H9 (cell line): ENCODE measurements around the gene GJB4. TPM values are rescaled to one million over a fixed set of nuclear protein-coding genes. Genes with fewer than 3 reads are reported as not detected.

Experiments used
- DNase-seq: peaks from one replicate; pipeline ENCODE4 v3.0.0-alpha.2; 2017
- H2AFZ ChIP-seq: one replicate; pipeline ENCODE4 v1.6.1; 2013; ENCODE audit warnings: mild to moderate bottlenecking, low read length, control low read depth, moderate library complexity
- H2AK5ac ChIP-seq: 2 replicates; pipeline ENCODE4 v1.6.1; 2013; ENCODE audit warnings: low read length, control low read depth, mixed read lengths; ENCODE audit not compliant: insufficient read length
- H2BK120ac ChIP-seq: one replicate; pipeline ENCODE4 v1.6.1; 2013; ENCODE audit warnings: low read depth, mild to moderate bottlenecking, low read length, control low read depth, inconsistent platforms; ENCODE audit not compliant: poor library complexity, severe bottlenecking
- H2BK12ac ChIP-seq: 2 replicates; pipeline ENCODE4 v1.6.1; 2013; ENCODE audit warnings: low read length, control low read depth, mixed read lengths, low read depth; ENCODE audit not compliant: insufficient read length
- H2BK15ac ChIP-seq: 2 replicates; pipeline ENCODE4 v1.6.1; 2013; ENCODE audit warnings: low read depth, low read length, control low read depth
- H2BK20ac ChIP-seq: one replicate; pipeline ENCODE4 v1.6.1; 2013; ENCODE audit warnings: low read depth, mild to moderate bottlenecking, low read length, control low read depth, inconsistent platforms; ENCODE audit not compliant: poor library complexity, severe bottlenecking
- H2BK5ac ChIP-seq: 2 replicates; pipeline ENCODE4 v1.6.1; 2013; ENCODE audit warnings: low read length, control low read depth, mixed read lengths; ENCODE audit not compliant: insufficient read length
- H3K14ac ChIP-seq: 2 replicates; pipeline ENCODE4 v1.6.1; 2013; ENCODE audit warnings: low read length, control low read depth; ENCODE audit not compliant: insufficient read depth
- H3K18ac ChIP-seq: 2 replicates; pipeline ENCODE4 v1.6.1; 2013; ENCODE audit warnings: low read depth, mild to moderate bottlenecking, mixed read lengths, low read length, control low read depth; ENCODE audit not compliant: insufficient read length
- H3K23ac ChIP-seq: 2 replicates; pipeline ENCODE4 v1.6.1; 2013; ENCODE audit warnings: low read length, control low read depth, mixed read lengths, low read depth; ENCODE audit not compliant: insufficient read length
- H3K23me2 ChIP-seq: 2 replicates; pipeline ENCODE4 v1.6.1; 2013; ENCODE audit warnings: low read depth, mild to moderate bottlenecking, mixed read lengths, low read length, control low read depth; ENCODE audit not compliant: insufficient read length, poor library complexity, severe bottlenecking
- H3K27ac ChIP-seq: 2 replicates; pipeline ENCODE4 v1.5.1; 2013; ENCODE audit warnings: low read length, control low read depth, mixed read lengths, low read depth; ENCODE audit not compliant: insufficient read length
- H3K27me3 ChIP-seq: 2 replicates; pipeline ENCODE4 v1.6.1; 2013; ENCODE audit warnings: low read length, control low read depth, inconsistent platforms; ENCODE audit not compliant: insufficient read depth
- H3K4ac ChIP-seq: 2 replicates; pipeline ENCODE4 v1.6.1; 2013; ENCODE audit warnings: low read depth, mild to moderate bottlenecking, control low read depth, inconsistent platforms, low read length, moderate library complexity
- H3K4me1 ChIP-seq: 2 replicates; pipeline ENCODE4 v1.6.1; 2013; ENCODE audit warnings: low read length, control low read depth, inconsistent platforms; ENCODE audit not compliant: insufficient read depth
- H3K4me2 ChIP-seq: 2 replicates; pipeline ENCODE4 v1.6.1; 2013; ENCODE audit warnings: low read length, control low read depth, mixed read lengths; ENCODE audit not compliant: insufficient read length, insufficient read depth
- H3K56ac ChIP-seq: 2 replicates; pipeline ENCODE4 v1.6.1; 2013; ENCODE audit warnings: low read depth, mild to moderate bottlenecking, mixed read lengths, low read length, control low read depth; ENCODE audit not compliant: insufficient read length
- H3K79me1 ChIP-seq: 2 replicates; pipeline ENCODE4 v1.6.1; 2013; ENCODE audit warnings: low read depth, mild to moderate bottlenecking, moderate library complexity, low read length, control low read depth, inconsistent platforms; ENCODE audit not compliant: insufficient read depth, poor library complexity, severe bottlenecking
- H3K79me2 ChIP-seq: 2 replicates; pipeline ENCODE4 v1.6.1; 2013; ENCODE audit warnings: low read length, control low read depth, inconsistent platforms; ENCODE audit not compliant: insufficient read depth
- H3K9ac ChIP-seq: 2 replicates; pipeline ENCODE4 v1.6.1; 2013; ENCODE audit warnings: low read length, control low read depth, mixed read lengths; ENCODE audit not compliant: insufficient read length; ENCODE audit errors: extremely low read depth
- H3K9me3 ChIP-seq: one replicate; pipeline ENCODE4 v1.6.1; 2013; ENCODE audit warnings: low read depth, low read length, inconsistent platforms; ENCODE audit not compliant: control insufficient read depth
- H3T11ph ChIP-seq: one replicate; pipeline ENCODE4 v1.6.1; 2013; ENCODE audit warnings: mild to moderate bottlenecking, low read length, control low read depth, inconsistent platforms
- H4K20me1 ChIP-seq: one replicate; pipeline ENCODE4 v1.6.1; 2013; ENCODE audit not compliant: control insufficient read depth, insufficient read length, insufficient read depth
- H4K5ac ChIP-seq: 2 replicates; pipeline ENCODE4 v1.6.1; 2013; ENCODE audit warnings: low read depth, mild to moderate bottlenecking, mixed read lengths, low read length, control low read depth; ENCODE audit not compliant: insufficient read length
- H4K8ac ChIP-seq: replicated peaks from 2 replicates; pipeline ENCODE4 v1.6.1; 2013; ENCODE audit warnings: low read length, control low read depth, mixed read lengths, low read depth; ENCODE audit not compliant: insufficient read length
- H4K91ac ChIP-seq: 2 replicates; pipeline ENCODE4 v1.6.1; 2013; ENCODE audit warnings: low read depth, mild to moderate bottlenecking, moderate library complexity, mixed read lengths, low read length, control low read depth; ENCODE audit not compliant: insufficient read length
- H3K27ac Mint-ChIP-seq, 3 experiments: 2 replicates in 2 of 3; 3 replicates in 1 of 3; pipeline ENCODE4 v1.8.0; 2020 to 2021; ENCODE audit warnings: mixed read lengths in 3 of 3, mild to moderate bottlenecking in 1 of 3, moderate library complexity in 1 of 3
- H3K27me3 Mint-ChIP-seq: 2 replicates; pipeline ENCODE4 v1.8.0; 2021; ENCODE audit warnings: low read depth, mild to moderate bottlenecking, moderate library complexity, mixed read lengths
- H3K36me3 Mint-ChIP-seq, 3 experiments: 2 replicates in 2 of 3; 3 replicates in 1 of 3; pipeline ENCODE4 v1.8.0; 2020 to 2021; ENCODE audit warnings: low read depth in 3 of 3, mixed read lengths in 3 of 3; ENCODE audit not compliant: insufficient read depth in 1 of 3
- H3K4me1 Mint-ChIP-seq, 2 experiments: 2 replicates each; pipeline ENCODE4 v1.8.0; 2020; ENCODE audit warnings: mixed read lengths in 2 of 2
- H3K4me3 Mint-ChIP-seq, 2 experiments: 2 replicates in 1 of 2; 3 replicates in 1 of 2; pipeline ENCODE4 v1.8.0; 2020 to 2021; ENCODE audit warnings: mild to moderate bottlenecking in 2 of 2, mixed read lengths in 2 of 2, moderate library complexity in 1 of 2
- H3K9me3 Mint-ChIP-seq, 2 experiments: 2 replicates in 1 of 2; 3 replicates in 1 of 2; pipeline ENCODE4 v1.8.0; 2020; ENCODE audit warnings: mild to moderate bottlenecking in 2 of 2, mixed read lengths in 2 of 2, moderate library complexity in 1 of 2
- WGBS: extraction: QIAGEN DNeasy Blood & Tissue Kit; methylation state at CpG from one replicate; pipeline ENCODE4 v1.1.7; 2013; ENCODE audit warnings: missing lambda C conversion rate, low lambda C conversion rate, mixed read lengths; ENCODE audit not compliant: insufficient read length; ENCODE audit errors: extremely low coverage; 5-methylcytosine and 5-hydroxymethylcytosine counted together
- total RNA-seq: library from RNA; stranded (reverse); gene quantifications from 2 replicates; pipeline ENCODE4 v1.2.1, GENCODE V29; 2021
- TF ChIP-seq, protein P1 (sequence below): fragments of 200-600 bp; sonication (generic); conservative IDR thresholded peaks from 3 replicates; pipeline ENCODE4 v1.8.0; 2021; ENCODE audit warnings: antibody characterized with exemption, mild to moderate bottlenecking

GJB4 gene
- total RNA-seq, 1 experiment from 2014 or later, result not detected

- Histone ChIP-seq H2BK120ac (no peak overlapping the region), H3T11ph (no peak overlapping the region), H3K4me1 (no peaks in the 10 kb centered on the region; the same call in 1 of the 2 replicates), H2BK15ac (no peak overlapping the region), H3K27me3 (no peaks in the 10 kb centered on the region; the same call in 1 of the 2 replicates), H3K79me2 (no peaks in the 10 kb centered on the region), H4K5ac (no peak overlapping the region), H2AFZ (no peak overlapping the region), H2BK5ac (no peak overlapping the region), H2AK5ac (no peak overlapping the region), H3K14ac (no peak overlapping the region), H3K27ac (no peak overlapping the region), H4K91ac (no peak overlapping the region), H3K9ac (no peak overlapping the region), H4K8ac (no peak overlapping the region), H3K18ac (no peak overlapping the region), H3K56ac (no peak overlapping the region), H3K4ac (no peak overlapping the region), H3K4me2 (no peak overlapping the region), H3K79me1 (no peaks in the 10 kb centered on the region), H3K9me3 (no peaks in the 10 kb centered on the region), H4K20me1 (no peaks in the 10 kb centered on the region), H3K23ac (no peak overlapping the region), H3K23me2 (no peaks in the 10 kb centered on the region), H2BK12ac (no peak overlapping the region), H2BK20ac (no peak overlapping the region)
- TF ChIP-seq, protein P1, sequence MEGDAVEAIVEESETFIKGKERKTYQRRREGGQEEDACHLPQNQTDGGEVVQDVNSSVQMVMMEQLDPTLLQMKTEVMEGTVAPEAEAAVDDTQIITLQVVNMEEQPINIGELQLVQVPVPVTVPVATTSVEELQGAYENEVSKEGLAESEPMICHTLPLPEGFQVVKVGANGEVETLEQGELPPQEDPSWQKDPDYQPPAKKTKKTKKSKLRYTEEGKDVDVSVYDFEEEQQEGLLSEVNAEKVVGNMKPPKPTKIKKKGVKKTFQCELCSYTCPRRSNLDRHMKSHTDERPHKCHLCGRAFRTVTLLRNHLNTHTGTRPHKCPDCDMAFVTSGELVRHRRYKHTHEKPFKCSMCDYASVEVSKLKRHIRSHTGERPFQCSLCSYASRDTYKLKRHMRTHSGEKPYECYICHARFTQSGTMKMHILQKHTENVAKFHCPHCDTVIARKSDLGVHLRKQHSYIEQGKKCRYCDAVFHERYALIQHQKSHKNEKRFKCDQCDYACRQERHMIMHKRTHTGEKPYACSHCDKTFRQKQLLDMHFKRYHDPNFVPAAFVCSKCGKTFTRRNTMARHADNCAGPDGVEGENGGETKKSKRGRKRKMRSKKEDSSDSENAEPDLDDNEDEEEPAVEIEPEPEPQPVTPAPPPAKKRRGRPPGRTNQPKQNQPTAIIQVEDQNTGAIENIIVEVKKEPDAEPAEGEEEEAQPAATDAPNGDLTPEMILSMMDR, result no peak
- Mint-ChIP-seq H3K27me3 (peaks cover 20% of the 10 kb centered on the region), H3K36me3 (no peaks in the 10 kb centered on the region; a peak in 1 of 7 replicates), H3K27ac (no peak overlapping the region), H3K4me3 (no peak overlapping the region), H3K4me1 (peaks cover 19 to 28% of the 10 kb centered on the region in 2 experiments), H3K9me3 (no peaks in the 10 kb centered on the region; a peak in 1 of 5 replicates)
- WGBS, result no CpG with 5 or more reads among the region's 3 CpGs
- DNase-seq, result no peak
Measured at GRCh38 chr1:34744851-34745250, 14.7 kb upstream of the GJB4 start.
